ENCODE results near the gene MRPL20. TPM values are rescaled to one million over a fixed set of nuclear protein-coding genes. Genes with fewer than 3 reads are reported as not detected.
"Not testable (repeated sequence)": the region's sequence is repeated elsewhere in the genome, so short reads cannot be mapped to it uniquely, and the experiment has no call there.

Gene MRPL20
- total and polyA plus RNA-seq, 4 donors = 60.1 to 181 (median 122) TPM

GRCh38 chr1:1371746-1372711 is 35.1 kb downstream of the MRPL20 start:
- no peak overlapping the region for H3K9ac ChIP-seq (ENCODE audit: insufficient read depth in 1 of 2, low read length in 2 of 2)
- H3K9me3 ChIP-seq (ENCODE audit: control insufficient read depth in 4 of 4, insufficient read depth in 3 of 4, low read length in 3 of 4) = no peaks in the 10 kb centered on the region
- WGBS, 2 donors = 30 to 33% methylated on average over 26 of the region's 26 CpGs
- peak; percentile 59 for TF ChIP-seq CTCF (IDR thresholded peaks at IDR 0.05; ENCODE audit: control extremely low read depth, extremely low read depth)
- ATAC-seq (ENCODE audit: insufficient read depth, low FRiP score) (peak; percentile 45), DNase-seq (peak; percentile 47 to 66 (median 47))
- peaks cover 0 to 7% (median 0%) of the 10 kb centered on the region in 4 donors for H3K36me3 ChIP-seq (ENCODE audit: control insufficient read depth in 4 of 4, insufficient read depth in 4 of 4, low read length in 4 of 4)
- H3K4me3 ChIP-seq = no peak overlapping the region
- H3K27me3 ChIP-seq (ENCODE audit: control insufficient read depth in 3 of 3, insufficient read depth in 3 of 3, low read length in 2 of 3) = no peaks in the 10 kb centered on the region
- peak overlapping the region in 1 of 2 donors; percentile 6 for H3K27ac ChIP-seq (ENCODE audit: low read depth in 1 of 2, low read length in 1 of 2)
- peaks cover 0 to 17% (median 7%) of the 10 kb centered on the region in 5 donors for H3K4me1 ChIP-seq (ENCODE audit: control insufficient read depth in 5 of 5, insufficient read depth in 5 of 5, low read length in 5 of 5)

- TF ChIP-seq CTCF (IDR thresholded peaks at IDR 0.05; ENCODE audit: control extremely low read depth, extremely low read depth) = no peak
- no peak for ATAC-seq (ENCODE audit: insufficient read depth, low FRiP score)
- DNase-seq = no peak
- H3K9ac ChIP-seq (ENCODE audit: insufficient read depth in 1 of 2, low read length in 2 of 2) = no peak overlapping the region
- H3K27ac ChIP-seq (ENCODE audit: low read depth in 1 of 2, low read length in 1 of 2) = no peak overlapping the region
- peaks cover 0 to 17% (median 7%) of the 10 kb centered on the region in 5 donors for H3K4me1 ChIP-seq (ENCODE audit: control insufficient read depth in 5 of 5, insufficient read depth in 5 of 5, low read length in 5 of 5)
- H3K27me3 ChIP-seq (ENCODE audit: control insufficient read depth in 3 of 3, insufficient read depth in 3 of 3, low read length in 2 of 3) = no peaks in the 10 kb centered on the region
- peaks cover 0 to 7% (median 0%) of the 10 kb centered on the region in 4 donors for H3K36me3 ChIP-seq (ENCODE audit: control insufficient read depth in 4 of 4, insufficient read depth in 4 of 4, low read length in 4 of 4)
- no peaks in the 10 kb centered on the region for H3K9me3 ChIP-seq (ENCODE audit: control insufficient read depth in 4 of 4, insufficient read depth in 3 of 4, low read length in 3 of 4)
- WGBS, 2 donors = 21 to 44% methylated on average over 12 of the region's 12 CpGs
- no peak overlapping the region for H3K4me3 ChIP-seq
Observed at GRCh38 chr1:1371364-1371745, 35.7 kb downstream of the MRPL20 start.

- Histone ChIP-seq H3K27ac (ENCODE audit: low read depth in 1 of 2, low read length in 1 of 2) (no peak overlapping the region), H3K9me3 (ENCODE audit: control insufficient read depth in 4 of 4, insufficient read depth in 3 of 4, low read length in 3 of 4) (no peaks in the 10 kb centered on the region), H3K27me3 (ENCODE audit: control insufficient read depth in 3 of 3, insufficient read depth in 3 of 3, low read length in 2 of 3) (no peaks in the 10 kb centered on the region), H3K4me1 (ENCODE audit: control insufficient read depth in 5 of 5, insufficient read depth in 5 of 5, low read length in 5 of 5) (peaks cover 0 to 17% (median 5%) of the 10 kb centered on the region in 5 donors), H3K36me3 (ENCODE audit: control insufficient read depth in 4 of 4, insufficient read depth in 4 of 4, low read length in 4 of 4) (peaks cover 0 to 7% (median 0%) of the 10 kb centered on the region in 4 donors), H3K4me3 (no peak overlapping the region), H3K9ac (ENCODE audit: insufficient read depth in 1 of 2, low read length in 2 of 2) (no peak overlapping the region)
- no peak for TF ChIP-seq CTCF (IDR thresholded peaks at IDR 0.05; ENCODE audit: control extremely low read depth, extremely low read depth)
- WGBS, 2 donors = 79 to 80% methylated on average over 16 of the region's 16 CpGs
- DNase-seq = no peak
- ATAC-seq (ENCODE audit: insufficient read depth, low FRiP score) = no peak
Observed at GRCh38 chr1:1370771-1371300, 36.3 kb downstream of the MRPL20 start.

- not testable (repeated sequence) for H3K36me3 ChIP-seq (ENCODE audit: control insufficient read depth in 4 of 4, insufficient read depth in 4 of 4, low read length in 4 of 4); H3K27ac ChIP-seq (ENCODE audit: low read depth in 1 of 2, low read length in 1 of 2); H3K27me3 ChIP-seq (ENCODE audit: control insufficient read depth in 3 of 3, insufficient read depth in 3 of 3, low read length in 2 of 3); H3K9me3 ChIP-seq (ENCODE audit: control insufficient read depth in 4 of 4, insufficient read depth in 3 of 4, low read length in 3 of 4); H3K4me3 ChIP-seq; ATAC-seq (ENCODE audit: insufficient read depth, low FRiP score); DNase-seq; H3K9ac ChIP-seq (ENCODE audit: insufficient read depth in 1 of 2, low read length in 2 of 2)
- peaks cover 0 to 17% (median 4%) of the 10 kb centered on the region in 5 donors for H3K4me1 ChIP-seq (ENCODE audit: control insufficient read depth in 5 of 5, insufficient read depth in 5 of 5, low read length in 5 of 5)
- 93 to 95% methylated on average over 14 of the region's 14 CpGs for WGBS, 2 donors
Observed at GRCh38 chr1:1370094-1370493, 37.0 kb downstream of the MRPL20 start.

All from lung (tissue), 12 donors.